NB4 (cell line): ENCODE results near the gene PERCC1.

ENCODE experiments used
- DNase-seq: peaks from one replicate; pipeline ENCODE4 v3.0.0; 2010; ENCODE audit warnings: low read depth
- H3K4me3 ChIP-seq: one replicate; pipeline ENCODE4 v1.5.1; 2011; ENCODE audit warnings: mild to moderate bottlenecking, low read depth, low read length, moderate library complexity
- CTCF ChIP-seq: IDR thresholded peaks from one replicate; pipeline ENCODE4 v1.5.1; 2012; ENCODE audit warnings: low read depth, low read length
- MAX ChIP-seq: IDR thresholded peaks from 2 replicates; pipeline ENCODE4 v1.6.1; 2011; ENCODE audit warnings: low read depth, low read length
- MYC ChIP-seq: IDR thresholded peaks from 2 replicates; pipeline ENCODE4 v1.6.1; 2011; ENCODE audit warnings: low read depth, low read length
- POLR2A ChIP-seq: IDR thresholded peaks from 2 replicates; pipeline ENCODE4 v1.6.1; 2011; ENCODE audit warnings: mild to moderate bottlenecking; ENCODE audit not compliant: insufficient read length; ENCODE audit errors: extremely low read depth

PERCC1 gene

GRCh38 chr16:1459967-1460366, 29.1 kb downstream of the PERCC1 start:
- no peak for DNase-seq
- TF ChIP-seq MAX: no peak
- no peak for TF ChIP-seq POLR2A
- no peak for TF ChIP-seq MYC
- TF ChIP-seq CTCF: no peak
- H3K4me3 ChIP-seq: no peak overlapping the region

- no peak overlapping the region for H3K4me3 ChIP-seq
- DNase-seq: no peak
- no peak for TF ChIP-seq POLR2A
- TF ChIP-seq MYC: no peak
- no peak for TF ChIP-seq CTCF
- no peak for TF ChIP-seq MAX
Measured at GRCh38 chr16:1460602-1461138, 29.8 kb downstream of the PERCC1 start.

GRCh38 chr16:1461146-1461545, 30.3 kb downstream of the PERCC1 start:
- DNase-seq: no peak
- TF ChIP-seq MYC (no peak), CTCF (no peak), POLR2A (no peak), MAX (no peak)

GRCh38 chr16:1464196-1464893, 33.5 kb downstream of the PERCC1 start:
- TF ChIP-seq POLR2A (no peak), MAX (no peak), CTCF (no peak), MYC (no peak)
- H3K4me3 ChIP-seq: no peak overlapping the region
- DNase-seq: no peak

More at GRCh38 chr16:1461146-1461545, 30.3 kb downstream of the PERCC1 start:
- H3K4me3 ChIP-seq: no peak overlapping the region

GRCh38 chr16:1464894-1465566, 34.2 kb downstream of the PERCC1 start:
- TF ChIP-seq MYC (no peak), MAX (no peak), POLR2A (no peak), CTCF (no peak)
- DNase-seq: no peak
- no peak overlapping the region for H3K4me3 ChIP-seq
